GM12865 (cell line): ENCODE data around the gene GBA2.

Experiments used
- DNase-seq: peaks from one replicate; pipeline ENCODE4 v3.0.0; 2010; ENCODE audit warnings: low read depth
- H3K4me3 ChIP-seq: 2 replicates; pipeline ENCODE4 v1.5.1; 2011; ENCODE audit warnings: mild to moderate bottlenecking, low read depth, low read length, control low read depth
- TF ChIP-seq, protein P1 (sequence below): IDR thresholded peaks from 2 replicates; pipeline ENCODE4 v1.5.1; 2011; ENCODE audit warnings: low read length, control low read depth, low read depth, inconsistent platforms; ENCODE audit not compliant: insufficient read depth; ENCODE audit errors: missing control alignments

The GBA2 gene

DNA sequence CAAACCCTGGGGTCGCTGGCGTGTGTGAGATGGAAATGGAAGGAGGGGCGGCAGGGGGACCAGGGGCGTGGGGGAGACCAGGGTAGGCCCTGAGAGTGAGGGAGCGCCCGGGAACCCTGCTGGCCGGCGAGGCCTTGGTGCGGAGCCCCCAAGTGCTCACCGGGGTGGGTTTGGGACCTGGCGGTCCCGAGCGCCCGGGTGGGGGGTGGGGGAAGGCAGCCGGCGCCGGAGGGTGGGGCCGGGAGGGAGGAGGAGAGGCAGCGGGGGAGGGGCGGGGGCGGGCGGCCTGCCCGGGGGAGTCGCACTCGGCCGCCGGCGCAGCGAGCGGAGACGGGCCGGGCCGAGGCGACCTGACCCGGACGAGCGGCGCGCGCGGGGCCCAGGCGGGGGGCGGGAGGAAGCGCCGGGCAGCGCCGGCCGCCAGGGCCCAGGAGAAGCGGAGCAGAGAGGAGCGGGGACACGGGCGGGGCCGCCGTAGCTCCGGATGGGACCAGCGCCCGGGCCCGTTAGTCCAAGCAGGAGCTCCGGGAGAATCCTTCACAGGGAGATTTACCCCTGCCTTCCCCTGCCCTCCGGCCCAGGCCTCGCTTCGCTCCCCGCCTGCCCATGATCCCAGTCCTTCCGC lies 42.4 kb upstream of the GBA2 start, which contains the start of gene NPR2:
NPR2 (plus strand) TSS at position 295 of the 625 bp plus-strand sequence. CDS start 818 bp downstream, outside the sequence.
- no peak for DNase-seq
- no peak within 1 kb of the TSS for H3K4me3 ChIP-seq
- TF ChIP-seq, protein P1, sequence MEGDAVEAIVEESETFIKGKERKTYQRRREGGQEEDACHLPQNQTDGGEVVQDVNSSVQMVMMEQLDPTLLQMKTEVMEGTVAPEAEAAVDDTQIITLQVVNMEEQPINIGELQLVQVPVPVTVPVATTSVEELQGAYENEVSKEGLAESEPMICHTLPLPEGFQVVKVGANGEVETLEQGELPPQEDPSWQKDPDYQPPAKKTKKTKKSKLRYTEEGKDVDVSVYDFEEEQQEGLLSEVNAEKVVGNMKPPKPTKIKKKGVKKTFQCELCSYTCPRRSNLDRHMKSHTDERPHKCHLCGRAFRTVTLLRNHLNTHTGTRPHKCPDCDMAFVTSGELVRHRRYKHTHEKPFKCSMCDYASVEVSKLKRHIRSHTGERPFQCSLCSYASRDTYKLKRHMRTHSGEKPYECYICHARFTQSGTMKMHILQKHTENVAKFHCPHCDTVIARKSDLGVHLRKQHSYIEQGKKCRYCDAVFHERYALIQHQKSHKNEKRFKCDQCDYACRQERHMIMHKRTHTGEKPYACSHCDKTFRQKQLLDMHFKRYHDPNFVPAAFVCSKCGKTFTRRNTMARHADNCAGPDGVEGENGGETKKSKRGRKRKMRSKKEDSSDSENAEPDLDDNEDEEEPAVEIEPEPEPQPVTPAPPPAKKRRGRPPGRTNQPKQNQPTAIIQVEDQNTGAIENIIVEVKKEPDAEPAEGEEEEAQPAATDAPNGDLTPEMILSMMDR, result no peak

DNA sequence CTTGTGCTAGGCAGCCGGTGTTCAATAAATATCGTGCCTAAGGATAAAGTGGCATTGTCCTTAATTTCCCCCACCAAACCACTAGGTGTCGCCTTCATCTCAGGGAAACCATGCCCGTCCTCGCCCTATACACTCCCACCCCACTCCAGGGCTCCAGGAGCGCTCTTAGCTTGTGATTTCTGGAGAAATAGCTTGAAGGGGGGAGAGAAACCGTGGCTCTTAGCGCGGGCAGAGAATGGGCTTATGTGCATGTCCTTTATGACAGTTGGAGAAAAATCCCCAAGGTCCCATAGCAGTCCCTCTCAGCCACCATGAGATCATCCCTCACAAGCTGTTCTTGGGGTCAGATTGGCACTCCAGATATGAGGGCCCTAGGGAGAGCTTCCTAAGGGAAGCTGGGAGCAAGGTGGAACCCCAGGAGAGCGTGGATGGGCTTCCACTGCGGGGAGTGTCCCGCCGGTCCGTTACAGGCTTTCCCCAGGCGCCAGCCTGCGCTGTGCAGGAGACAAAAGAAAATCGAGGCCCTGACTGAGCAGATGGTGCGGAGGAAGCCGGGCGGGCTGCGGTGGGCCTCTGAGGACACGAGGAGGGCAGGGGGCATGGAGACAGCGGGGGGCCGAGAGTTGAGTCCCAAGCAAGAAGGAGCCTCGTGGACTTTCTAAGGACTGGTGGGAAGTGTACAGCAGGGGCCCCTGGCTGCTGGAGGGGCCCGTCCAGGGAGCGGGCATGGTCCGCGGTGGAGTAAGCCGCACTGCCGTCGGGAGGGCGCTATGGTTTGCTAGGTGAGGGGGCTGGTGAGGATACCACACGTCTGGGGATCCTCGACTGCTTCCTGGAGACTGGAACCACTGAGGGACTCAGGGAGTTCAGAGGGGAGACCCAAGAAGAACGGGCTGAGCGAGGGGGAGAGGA lies 41.6 kb upstream of the GBA2 start:
- H3K4me3 ChIP-seq, result no peak overlapping the region
- TF ChIP-seq, protein P1, result peak; percentile 83
- DNase-seq, result peak; percentile 74

- TF ChIP-seq, protein P1, result no peak
- H3K4me3 ChIP-seq, result no peak overlapping the region
- DNase-seq, result no peak
These were observed 41.0 kb upstream of the GBA2 start for GRCh38 chr9:35790025-35790384.

DNA sequence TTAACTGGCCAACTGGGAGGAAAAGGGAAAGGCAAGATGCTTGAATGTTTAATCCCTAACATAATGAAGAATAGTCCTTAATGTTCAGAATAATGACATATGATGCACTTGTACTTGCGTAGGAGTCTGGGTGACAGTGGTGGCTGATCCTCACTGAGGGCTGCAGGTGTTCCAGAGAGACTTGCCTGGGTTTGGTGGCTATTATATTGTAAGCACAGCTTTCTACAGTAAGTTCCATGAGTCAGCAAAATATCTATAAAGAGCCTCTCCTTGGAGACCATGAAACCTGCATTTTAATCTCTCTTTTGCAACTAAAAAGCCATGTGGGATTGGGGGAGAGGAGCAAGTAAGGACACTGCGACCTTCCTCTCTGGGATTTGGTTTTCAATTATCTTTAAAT lies 40.5 kb upstream of the GBA2 start:
- no peak for DNase-seq
- no peak overlapping the region for H3K4me3 ChIP-seq
- TF ChIP-seq, protein P1, result no peak

GRCh38 chr9:35783418-35783817 lies 34.4 kb upstream of the GBA2 start:
- DNase-seq, result no peak
- TF ChIP-seq, protein P1, result no peak
- no peak overlapping the region for H3K4me3 ChIP-seq

GRCh38 chr9:35781066-35781465 lies 32.0 kb upstream of the GBA2 start:
- H3K4me3 ChIP-seq, result no peak overlapping the region
- TF ChIP-seq, protein P1, result no peak
- no peak for DNase-seq

- TF ChIP-seq, protein P1, result no peak
- DNase-seq, result no peak
- H3K4me3 ChIP-seq, result no peak overlapping the region
These were observed 29.5 kb upstream of the GBA2 start for GRCh38 chr9:35778496-35778895.
